Progenitor cell of endocrine pancreas (in vitro differentiated cells): ENCODE measurements around the gene VIPR1. TPM values are rescaled to one million over a fixed set of nuclear protein-coding genes. Genes with fewer than 3 reads are reported as not detected.
"Not testable (repeated sequence)": the region's sequence is repeated elsewhere in the genome, so short reads cannot be mapped to it uniquely, and the experiment has no call there.

ENCODE experiments used
- DNase-seq: peaks from one replicate; pipeline ENCODE4 v3.0.0; 2021; ENCODE audit warnings: low spot score; ENCODE audit not compliant: unreplicated experiment
- H3K27ac Mint-ChIP-seq: 2 replicates; pipeline ENCODE4 v1.8.0; 2021; ENCODE audit warnings: mild to moderate bottlenecking, moderate library complexity, mixed read lengths
- H3K27me3 Mint-ChIP-seq: 2 replicates; pipeline ENCODE4 v1.8.0; 2021; ENCODE audit warnings: mixed read lengths
- H3K36me3 Mint-ChIP-seq: 2 replicates; pipeline ENCODE4 v1.8.0; 2022; ENCODE audit warnings: mixed read lengths; ENCODE audit not compliant: insufficient read depth
- H3K4me1 Mint-ChIP-seq: 2 replicates; pipeline ENCODE4 v1.8.0; 2021; ENCODE audit warnings: low read depth, mixed read lengths
- H3K4me3 Mint-ChIP-seq: 2 replicates; pipeline ENCODE4 v1.8.0; 2021; ENCODE audit warnings: low read depth, mild to moderate bottlenecking, moderate library complexity, mixed read lengths
- H3K9me3 Mint-ChIP-seq: 2 replicates; pipeline ENCODE4 v1.8.0; 2021; ENCODE audit warnings: low read depth, mixed read lengths
- CTCF ChIP-seq: fragments of 200-600 bp; sonication (generic); IDR thresholded peaks from one replicate; pipeline ENCODE4 v1.5.0; 2021; ENCODE audit warnings: antibody characterized with exemption, mild to moderate bottlenecking; ENCODE audit not compliant: unreplicated experiment
- total RNA-seq: library from RNA; stranded (reverse); gene quantifications from 2 replicates; pipeline ENCODE4 v1.2.1, GENCODE V29; 2021

The VIPR1 gene
- total RNA-seq, 1 donor from 2014 or later, result 6.8 TPM

- peaks cover 18% of the 10 kb centered on the region for H3K9me3 Mint-ChIP-seq
- no peak for DNase-seq
- H3K36me3 Mint-ChIP-seq, result peaks cover 36% of the 10 kb centered on the region
- H3K27me3 Mint-ChIP-seq, result no peaks in the 10 kb centered on the region
- no peak for TF ChIP-seq CTCF
- no peak overlapping the region for H3K4me3 Mint-ChIP-seq
- peak overlapping the region; percentile 59 for H3K27ac Mint-ChIP-seq
- H3K4me1 Mint-ChIP-seq, result peaks cover 22% of the 10 kb centered on the region
Measured at GRCh38 chr3:42578054-42578453, 75.6 kb downstream of the VIPR1 start.

GRCh38 chr3:42579346-42579745, 76.9 kb downstream of the VIPR1 start:
- H3K4me1 Mint-ChIP-seq, result peaks cover 24% of the 10 kb centered on the region
- not testable (repeated sequence) for H3K27me3 Mint-ChIP-seq, H3K27ac Mint-ChIP-seq, DNase-seq
- peaks cover 29% of the 10 kb centered on the region for H3K36me3 Mint-ChIP-seq
- peak overlapping the region; percentile 6 for H3K4me3 Mint-ChIP-seq
- peaks cover 13% of the 10 kb centered on the region for H3K9me3 Mint-ChIP-seq

- H3K27me3 Mint-ChIP-seq, result no peaks in the 10 kb centered on the region
- no peaks in the 10 kb centered on the region for H3K9me3 Mint-ChIP-seq
- peak overlapping the region; percentile 93 for H3K4me3 Mint-ChIP-seq
- DNase-seq, result no peak
- peaks cover 17% of the 10 kb centered on the region for H3K36me3 Mint-ChIP-seq
- H3K4me1 Mint-ChIP-seq, result peaks cover 24% of the 10 kb centered on the region
- peak overlapping the region; percentile 84 for H3K27ac Mint-ChIP-seq
- TF ChIP-seq CTCF, result no peak
Measured at GRCh38 chr3:42581400-42581708, 78.9 kb downstream of the VIPR1 start.

- H3K27ac Mint-ChIP-seq, result peak within 1 kb of the TSS; percentile 97
- H3K9me3 Mint-ChIP-seq, result no peaks in the 10 kb centered on the region
- peak within 1 kb of the TSS; percentile 93 for H3K4me3 Mint-ChIP-seq
- H3K27me3 Mint-ChIP-seq, result no peaks in the 10 kb centered on the region
- H3K4me1 Mint-ChIP-seq, result peaks cover 24% of the 10 kb centered on the region
- TF ChIP-seq CTCF, result no peak
- peak; percentile 96 for DNase-seq
- H3K36me3 Mint-ChIP-seq, result peaks cover 14% of the 10 kb centered on the region
Measured at GRCh38 chr3:42581709-42582473, 79.4 kb downstream of the VIPR1 start, which contains the start of gene SEC22C. Gene SEC22C (minus strand): TSS chr3:42581967. CDS start chr3:42569046, 12,921 bp downstream.

- Mint-ChIP-seq H3K4me1 (peaks cover 24% of the 10 kb centered on the region), H3K36me3 (peaks cover 10% of the 10 kb centered on the region), H3K4me3 (peak overlapping the region; percentile 93), H3K9me3 (no peaks in the 10 kb centered on the region), H3K27me3 (no peaks in the 10 kb centered on the region), H3K27ac (peak overlapping the region; percentile 97)
- TF ChIP-seq CTCF, result no peak
- DNase-seq, result no peak
Measured at GRCh38 chr3:42582474-42583070, 80.1 kb downstream of the VIPR1 start.

Other genes starting within 250 kb of the VIPR1 start
- 1.1 and 1.6 TPM in 2 replicates for gene CCK, start 236.5 kb upstream of the VIPR1 start, total RNA-seq
- not detected in 2 replicates for gene LYZL4, start 92.0 kb upstream of the VIPR1 start, total RNA-seq
- 36.9 and 40.2 TPM in 2 replicates for gene SEC22C, start 79.3 kb downstream of the VIPR1 start, total RNA-seq
- gene SS18L2, start 88.2 kb downstream of the VIPR1 start, total RNA-seq, result 39.5 and 43.9 TPM in 2 replicates
- 142 and 155 TPM in 2 replicates for gene NKTR, start 98.0 kb downstream of the VIPR1 start, total RNA-seq
- gene ZBTB47, start 151.1 kb downstream of the VIPR1 start, total RNA-seq, result 9.1 and 9.7 TPM in 2 replicates
- not detected in 2 replicates for gene KLHL40, start 182.9 kb downstream of the VIPR1 start, total RNA-seq
- not detected in 2 replicates for gene HHATL, start 200.2 kb downstream of the VIPR1 start, total RNA-seq